HEK293T (cell line): ENCODE data around the gene MAP3K9.

ENCODE experiments used
- BHLHE40 ChIP-seq: fragments of 450-650 bp; IDR thresholded peaks from 2 replicates; pipeline ENCODE4 v1.6.1; 2016; ENCODE audit warnings: mild to moderate bottlenecking, moderate library complexity, borderline replicate concordance
- FOXA1 ChIP-seq: fragments of 450-650 bp; IDR thresholded peaks from 2 replicates; pipeline ENCODE4 v1.6.1; 2016; ENCODE audit warnings: mild to moderate bottlenecking
- FOXK2 ChIP-seq: fragments of 450-650 bp; IDR thresholded peaks from 2 replicates; pipeline ENCODE4 v1.6.1; 2016; ENCODE audit warnings: mild to moderate bottlenecking
- FOXM1 ChIP-seq: fragments of 450-650 bp; IDR thresholded peaks from 2 replicates; pipeline ENCODE4 v1.6.1; 2017; ENCODE audit warnings: mild to moderate bottlenecking, borderline replicate concordance
- L3MBTL2 ChIP-seq: fragments of 450-650 bp; conservative IDR thresholded peaks from 2 replicates; pipeline ENCODE4 v1.6.1; 2016; ENCODE audit warnings: mild to moderate bottlenecking
- NFRKB ChIP-seq: fragments of 450-650 bp; IDR thresholded peaks from 2 replicates; pipeline ENCODE4 v1.6.1; 2016; ENCODE audit warnings: mild to moderate bottlenecking, moderate library complexity
- SP1 ChIP-seq: fragments of 450-650 bp; IDR thresholded peaks from 2 replicates; pipeline ENCODE4 v1.6.1; 2017
- SUZ12 ChIP-seq: fragments of 450-650 bp; IDR thresholded peaks from 2 replicates; pipeline ENCODE4 v1.6.1; 2016; ENCODE audit warnings: mild to moderate bottlenecking
- TARDBP ChIP-seq: fragments of 450-650 bp; IDR thresholded peaks from 2 replicates; pipeline ENCODE4 v1.6.1; 2016
- ZNF384 ChIP-seq: fragments of 450-650 bp; IDR thresholded peaks from 2 replicates; pipeline ENCODE4 v1.6.1; 2016

DNA sequence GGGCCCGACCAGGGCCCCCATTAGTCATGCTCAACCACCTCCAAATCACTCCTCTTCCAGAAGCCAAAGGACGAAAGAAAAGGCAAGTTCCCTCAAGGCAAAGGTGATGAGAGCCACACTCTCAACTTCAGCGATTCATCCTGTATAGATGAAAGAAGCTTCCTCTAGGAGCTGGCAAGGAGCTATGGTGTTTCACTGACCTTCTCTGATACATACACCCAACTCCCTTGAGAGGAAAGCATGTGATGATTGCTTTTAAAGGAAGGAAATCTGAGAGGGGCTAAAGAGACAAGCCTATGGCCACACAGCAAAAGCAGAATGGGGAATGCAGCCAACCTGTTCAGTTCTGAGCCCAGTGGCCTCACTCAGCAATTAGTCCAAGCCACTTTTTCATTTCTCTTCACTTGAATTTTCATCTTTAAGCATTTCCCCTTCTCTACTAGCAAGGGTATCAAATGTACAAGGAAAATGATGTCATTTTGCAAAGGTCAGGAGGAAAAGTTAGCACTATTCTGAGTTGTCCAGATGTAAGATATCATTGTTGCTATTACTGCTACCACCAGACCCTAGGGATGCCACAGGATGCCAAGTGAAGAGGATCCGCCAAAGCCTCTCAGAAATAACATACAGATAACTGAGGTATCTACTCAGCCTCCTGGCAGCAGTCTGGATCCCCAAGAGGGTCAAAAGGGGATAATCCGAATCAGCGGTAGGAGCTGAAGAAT is 82.5 kb downstream of the MAP3K9 start:
- TF ChIP-seq FOXK2 (no peak), FOXM1 (no peak), TARDBP (no peak), ZNF384 (no peak), NFRKB (no peak), L3MBTL2 (no peak), FOXA1 (no peak), SP1 (no peak), SUZ12 (no peak), BHLHE40 (no peak)
